ENCODE results near the gene CHD9NB.

DNA sequence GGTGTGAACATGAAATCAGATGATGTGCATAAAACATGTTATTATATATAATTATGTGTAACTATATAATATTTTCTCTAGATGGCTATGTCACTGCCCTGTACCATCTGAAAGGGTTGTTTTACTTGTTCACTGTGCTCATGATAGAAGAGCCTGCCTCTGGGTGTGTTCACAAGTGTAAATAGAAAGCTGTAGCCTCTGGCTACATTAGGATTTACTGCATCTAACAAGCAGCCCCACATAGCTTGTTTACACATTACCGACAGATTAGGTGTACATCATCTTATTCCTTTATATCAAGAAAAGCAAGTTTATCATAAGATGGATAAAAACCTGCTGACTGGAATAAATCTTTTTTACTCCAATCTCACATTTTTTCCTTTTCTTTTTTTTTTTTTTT, 48.2 kb upstream of the CHD9NB start:
- TF ChIP-seq, protein P1, sequence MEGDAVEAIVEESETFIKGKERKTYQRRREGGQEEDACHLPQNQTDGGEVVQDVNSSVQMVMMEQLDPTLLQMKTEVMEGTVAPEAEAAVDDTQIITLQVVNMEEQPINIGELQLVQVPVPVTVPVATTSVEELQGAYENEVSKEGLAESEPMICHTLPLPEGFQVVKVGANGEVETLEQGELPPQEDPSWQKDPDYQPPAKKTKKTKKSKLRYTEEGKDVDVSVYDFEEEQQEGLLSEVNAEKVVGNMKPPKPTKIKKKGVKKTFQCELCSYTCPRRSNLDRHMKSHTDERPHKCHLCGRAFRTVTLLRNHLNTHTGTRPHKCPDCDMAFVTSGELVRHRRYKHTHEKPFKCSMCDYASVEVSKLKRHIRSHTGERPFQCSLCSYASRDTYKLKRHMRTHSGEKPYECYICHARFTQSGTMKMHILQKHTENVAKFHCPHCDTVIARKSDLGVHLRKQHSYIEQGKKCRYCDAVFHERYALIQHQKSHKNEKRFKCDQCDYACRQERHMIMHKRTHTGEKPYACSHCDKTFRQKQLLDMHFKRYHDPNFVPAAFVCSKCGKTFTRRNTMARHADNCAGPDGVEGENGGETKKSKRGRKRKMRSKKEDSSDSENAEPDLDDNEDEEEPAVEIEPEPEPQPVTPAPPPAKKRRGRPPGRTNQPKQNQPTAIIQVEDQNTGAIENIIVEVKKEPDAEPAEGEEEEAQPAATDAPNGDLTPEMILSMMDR (IDR thresholded peaks at IDR 0.05): no peak
- TF ChIP-seq POLR2AphosphoS5 (IDR thresholded peaks at IDR 0.05; ENCODE audit: low read depth, low read length) (no peak), REST (IDR thresholded peaks at IDR 0.05; ENCODE audit: insufficient read depth in 1 of 2, low read depth in 2 of 2, low read length in 1 of 2) (no peak), SIN3A (IDR thresholded peaks at IDR 0.05; ENCODE audit: borderline replicate concordance, insufficient read depth, low read depth, low read length) (no peak)
